ENCODE data around the gene EPN3. TPM values are rescaled to one million over a fixed set of nuclear protein-coding genes. Genes with fewer than 3 reads are reported as not detected.

EPN3 gene
- total RNA-seq, 1 donor from 2014 or later: 19.9 TPM

DNA sequence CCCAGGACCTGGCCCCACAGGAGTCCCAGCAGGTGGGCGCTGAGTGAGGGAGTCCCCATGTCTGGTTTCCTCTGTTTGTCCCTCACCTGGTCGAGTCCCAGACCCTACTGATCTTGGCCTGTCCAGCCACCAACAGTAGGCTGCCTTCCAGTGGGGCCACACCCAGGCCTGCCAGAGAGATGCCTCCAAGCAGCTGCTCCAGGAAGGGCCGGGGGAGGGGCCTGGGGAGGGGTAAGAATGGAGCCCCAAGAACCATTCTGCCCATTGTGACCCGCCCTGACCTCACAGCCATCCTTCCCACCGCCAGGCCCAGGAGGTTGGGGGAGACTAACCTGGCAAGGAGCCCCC, 15.2 kb downstream of the EPN3 start:
- Histone ChIP-seq H3K4me1 (peaks cover 34% of the 10 kb centered on the region), H3K27me3 (ENCODE audit: low read depth) (no peaks in the 10 kb centered on the region), H3K9me3 (replicated peaks) (no peaks in the 10 kb centered on the region), H3K27ac (replicated peaks) (peak overlapping the region; percentile 88), H3K36me3 (peaks cover 4% of the 10 kb centered on the region), H3K4me3 (peak overlapping the region; percentile 74)
- TF ChIP-seq, protein P1, sequence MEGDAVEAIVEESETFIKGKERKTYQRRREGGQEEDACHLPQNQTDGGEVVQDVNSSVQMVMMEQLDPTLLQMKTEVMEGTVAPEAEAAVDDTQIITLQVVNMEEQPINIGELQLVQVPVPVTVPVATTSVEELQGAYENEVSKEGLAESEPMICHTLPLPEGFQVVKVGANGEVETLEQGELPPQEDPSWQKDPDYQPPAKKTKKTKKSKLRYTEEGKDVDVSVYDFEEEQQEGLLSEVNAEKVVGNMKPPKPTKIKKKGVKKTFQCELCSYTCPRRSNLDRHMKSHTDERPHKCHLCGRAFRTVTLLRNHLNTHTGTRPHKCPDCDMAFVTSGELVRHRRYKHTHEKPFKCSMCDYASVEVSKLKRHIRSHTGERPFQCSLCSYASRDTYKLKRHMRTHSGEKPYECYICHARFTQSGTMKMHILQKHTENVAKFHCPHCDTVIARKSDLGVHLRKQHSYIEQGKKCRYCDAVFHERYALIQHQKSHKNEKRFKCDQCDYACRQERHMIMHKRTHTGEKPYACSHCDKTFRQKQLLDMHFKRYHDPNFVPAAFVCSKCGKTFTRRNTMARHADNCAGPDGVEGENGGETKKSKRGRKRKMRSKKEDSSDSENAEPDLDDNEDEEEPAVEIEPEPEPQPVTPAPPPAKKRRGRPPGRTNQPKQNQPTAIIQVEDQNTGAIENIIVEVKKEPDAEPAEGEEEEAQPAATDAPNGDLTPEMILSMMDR (IDR thresholded peaks at IDR 0.05; ENCODE audit: borderline replicate concordance): no peak
- DNase-seq: no peak
- intact Hi-C loops (cut with micrococcal nuclease): loop anchor here (10.0 kb wide), 2 partner anchors 63 to 297 kb away; no protein-coding TSS in a partner anchor

DNA sequence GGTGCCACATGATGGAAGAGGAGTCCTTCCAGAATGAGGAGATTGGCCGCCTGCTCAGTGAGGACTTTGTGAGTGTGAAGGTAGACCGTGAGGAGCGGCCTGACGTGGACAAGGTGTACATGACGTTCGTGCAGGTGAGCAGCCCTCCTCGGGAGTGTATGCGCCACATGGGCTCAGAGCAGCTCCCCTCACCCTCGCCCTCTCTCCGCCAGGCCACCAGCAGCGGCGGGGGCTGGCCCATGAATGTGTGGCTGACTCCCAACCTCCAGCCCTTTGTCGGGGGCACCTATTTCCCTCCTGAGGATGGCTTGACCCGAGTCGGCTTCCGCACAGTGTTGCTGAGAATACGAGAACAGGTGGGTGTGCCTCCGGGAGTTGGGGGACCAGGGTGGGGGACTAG, 16.3 kb downstream of the EPN3 start:
- H3K9me3 ChIP-seq (replicated peaks): no peaks in the 10 kb centered on the region
- H3K27me3 ChIP-seq (ENCODE audit: low read depth): no peaks in the 10 kb centered on the region
- intact Hi-C loops (cut with micrococcal nuclease): loop anchor here (10.0 kb wide), 2 partner anchors 64 to 296 kb away; no protein-coding TSS in a partner anchor
- DNase-seq: no peak
- H3K4me3 ChIP-seq: no peak overlapping the region
- H3K36me3 ChIP-seq: peaks cover 4% of the 10 kb centered on the region
- no peak overlapping the region for H3K27ac ChIP-seq (replicated peaks)
- H3K4me1 ChIP-seq: peaks cover 26% of the 10 kb centered on the region
- TF ChIP-seq, protein P1 (IDR thresholded peaks at IDR 0.05; ENCODE audit: borderline replicate concordance): no peak

DNA sequence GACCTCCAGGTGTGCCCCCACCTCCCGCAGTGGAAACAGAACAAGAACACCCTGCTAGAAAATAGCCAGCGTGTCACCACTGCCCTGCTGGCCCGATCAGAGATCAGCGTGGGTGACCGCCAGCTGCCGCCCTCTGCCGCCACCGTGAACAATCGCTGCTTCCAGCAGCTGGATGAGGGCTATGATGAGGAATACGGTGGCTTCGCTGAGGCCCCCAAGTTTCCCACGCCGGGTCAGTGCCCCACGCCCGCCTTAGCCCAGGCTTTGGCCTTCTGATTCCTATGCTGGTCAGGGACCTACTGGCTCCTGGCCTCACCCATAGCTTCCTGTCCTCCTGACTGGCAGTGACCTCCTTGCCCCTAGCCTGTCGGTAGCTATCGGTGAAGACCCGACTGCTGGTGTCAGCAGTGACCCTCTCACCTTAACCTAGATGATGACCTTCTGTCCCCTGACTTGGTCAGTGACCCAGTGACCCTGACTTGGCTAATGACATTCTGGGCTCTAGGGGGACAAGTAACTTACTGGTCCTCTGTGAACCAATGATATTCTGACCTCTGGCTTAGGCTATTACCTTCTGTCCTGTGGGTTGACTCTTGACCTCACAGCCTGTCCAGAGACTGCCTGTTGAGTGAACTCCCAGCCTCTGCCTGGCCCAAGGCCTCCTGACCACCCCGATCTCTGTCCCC, 16.9 kb downstream of the EPN3 start:
- intact Hi-C loops (cut with micrococcal nuclease): loop anchor here (10.0 kb wide), 2 partner anchors 65 to 295 kb away; no protein-coding TSS in a partner anchor
- no peak for DNase-seq
- peaks cover 4% of the 10 kb centered on the region for H3K36me3 ChIP-seq
- TF ChIP-seq, protein P1 (IDR thresholded peaks at IDR 0.05; ENCODE audit: borderline replicate concordance): no peak
- H3K4me1 ChIP-seq: peaks cover 26% of the 10 kb centered on the region
- H3K9me3 ChIP-seq (replicated peaks): no peaks in the 10 kb centered on the region
- no peaks in the 10 kb centered on the region for H3K27me3 ChIP-seq (ENCODE audit: low read depth)
- H3K4me3 ChIP-seq: no peak overlapping the region
- no peak overlapping the region for H3K27ac ChIP-seq (replicated peaks)

DNA sequence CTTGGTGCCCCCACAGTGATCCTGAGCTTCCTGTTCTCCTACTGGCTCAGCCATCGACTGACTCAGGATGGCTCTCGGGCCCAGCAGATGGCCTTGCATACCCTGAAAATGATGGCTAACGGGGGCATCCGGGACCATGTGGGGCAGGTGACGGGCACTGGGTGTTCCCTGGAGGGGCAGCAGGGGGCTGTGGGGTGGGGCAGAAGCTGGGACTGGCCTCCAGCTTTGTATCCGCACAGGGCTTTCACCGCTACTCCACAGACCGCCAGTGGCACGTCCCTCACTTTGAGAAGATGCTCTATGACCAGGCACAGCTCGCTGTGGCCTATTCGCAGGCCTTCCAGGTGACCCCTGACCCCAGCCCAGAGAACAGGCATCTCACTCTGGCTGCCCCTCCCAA, 17.4 kb downstream of the EPN3 start:
- H3K4me3 ChIP-seq: no peak overlapping the region
- H3K9me3 ChIP-seq (replicated peaks): no peaks in the 10 kb centered on the region
- intact Hi-C loops (cut with micrococcal nuclease): loop anchor here (5.0 to 10.0 kb wide), 4 partner anchors 65 to 295 kb away; no protein-coding TSS in a partner anchor
- TF ChIP-seq, protein P1 (IDR thresholded peaks at IDR 0.05; ENCODE audit: borderline replicate concordance): no peak
- peaks cover 5% of the 10 kb centered on the region for H3K36me3 ChIP-seq
- H3K4me1 ChIP-seq: peaks cover 26% of the 10 kb centered on the region
- no peak for DNase-seq
- no peak overlapping the region for H3K27ac ChIP-seq (replicated peaks)
- no peaks in the 10 kb centered on the region for H3K27me3 ChIP-seq (ENCODE audit: low read depth)

DNA sequence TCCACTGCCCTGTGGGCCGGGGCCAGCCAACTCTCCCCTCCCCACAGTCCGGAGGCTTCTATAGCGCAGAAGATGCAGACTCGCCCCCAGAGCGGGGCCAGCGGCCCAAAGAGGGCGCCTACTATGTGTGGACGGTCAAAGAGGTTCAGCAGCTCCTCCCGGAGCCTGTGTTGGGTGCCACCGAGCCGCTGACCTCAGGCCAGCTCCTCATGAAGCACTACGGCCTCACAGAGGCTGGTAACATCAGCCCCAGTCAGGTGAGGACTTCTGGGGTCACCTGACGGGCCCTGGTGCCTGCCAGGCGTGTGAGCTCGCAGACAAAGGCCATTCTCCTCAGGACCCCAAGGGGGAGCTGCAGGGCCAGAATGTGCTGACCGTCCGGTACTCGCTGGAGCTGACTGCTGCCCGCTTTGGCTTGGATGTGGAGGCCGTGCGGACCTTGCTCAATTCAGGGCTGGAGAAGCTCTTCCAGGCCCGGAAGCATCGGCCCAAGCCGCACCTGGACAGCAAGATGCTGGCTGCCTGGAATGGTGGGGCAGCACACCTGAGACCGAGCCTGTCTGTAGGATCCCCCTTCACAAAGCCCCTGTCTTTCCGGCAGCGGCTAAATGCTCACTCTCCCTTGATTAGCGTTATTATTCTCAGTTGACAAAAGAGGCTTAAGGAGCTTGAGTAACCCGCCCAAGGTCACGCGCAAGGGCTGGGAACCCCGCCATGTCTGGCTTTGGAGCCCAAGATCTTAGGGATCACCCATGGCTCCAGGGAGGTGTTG, 18.3 kb downstream of the EPN3 start:
- Histone ChIP-seq H3K9me3 (replicated peaks) (no peaks in the 10 kb centered on the region), H3K36me3 (peaks cover 13% of the 10 kb centered on the region), H3K4me3 (no peak overlapping the region), H3K27me3 (ENCODE audit: low read depth) (no peaks in the 10 kb centered on the region), H3K4me1 (peaks cover 26% of the 10 kb centered on the region), H3K27ac (replicated peaks) (peak overlapping the region; percentile 32)
- TF ChIP-seq, protein P1 (IDR thresholded peaks at IDR 0.05; ENCODE audit: borderline replicate concordance): peak; percentile 91
- peak; percentile 79 for DNase-seq
- intact Hi-C loops (cut with micrococcal nuclease): loop anchor here (5.0 to 10.0 kb wide), 2 partner anchors 76 to 144 kb away; no protein-coding TSS in a partner anchor
